ENCODE data around the gene SVEP1. TPM values are rescaled to one million over a fixed set of nuclear protein-coding genes. Genes with fewer than 3 reads are reported as not detected.

Gene SVEP1
- polyA plus RNA-seq, 1 experiment = 24.8 TPM

DNA sequence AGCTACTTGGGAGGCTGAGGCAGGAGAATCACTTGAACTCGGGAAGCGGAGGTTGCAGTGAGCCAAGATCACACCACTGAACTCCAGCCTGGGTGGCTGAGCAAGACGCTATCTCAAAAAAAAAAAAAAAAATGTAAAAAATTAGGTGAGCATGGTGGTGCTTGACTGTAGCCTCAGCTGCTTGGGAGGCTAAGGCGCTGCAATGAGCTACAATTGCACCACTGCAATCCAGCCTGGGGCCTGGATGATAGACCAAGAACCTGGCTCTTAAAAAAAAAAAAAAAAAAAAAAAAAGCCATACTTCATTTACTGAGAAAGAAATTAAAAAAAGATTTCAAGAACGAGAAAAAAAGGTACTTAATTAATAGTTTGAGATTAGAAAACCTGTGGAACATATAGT, 62.1 kb downstream of the SVEP1 start:
- DNase-seq (ENCODE audit: low read depth) = no peak
- Histone ChIP-seq H3K4me3 (ENCODE audit: low read depth, low read length) (no peak overlapping the region), H3K27me3 (ENCODE audit: control insufficient read depth, insufficient read depth, low read length) (no peaks in the 10 kb centered on the region), H3K36me3 (ENCODE audit: control insufficient read depth, insufficient read depth, low read length) (peaks cover 3% of the 10 kb centered on the region)
- TF ChIP-seq, protein P1, sequence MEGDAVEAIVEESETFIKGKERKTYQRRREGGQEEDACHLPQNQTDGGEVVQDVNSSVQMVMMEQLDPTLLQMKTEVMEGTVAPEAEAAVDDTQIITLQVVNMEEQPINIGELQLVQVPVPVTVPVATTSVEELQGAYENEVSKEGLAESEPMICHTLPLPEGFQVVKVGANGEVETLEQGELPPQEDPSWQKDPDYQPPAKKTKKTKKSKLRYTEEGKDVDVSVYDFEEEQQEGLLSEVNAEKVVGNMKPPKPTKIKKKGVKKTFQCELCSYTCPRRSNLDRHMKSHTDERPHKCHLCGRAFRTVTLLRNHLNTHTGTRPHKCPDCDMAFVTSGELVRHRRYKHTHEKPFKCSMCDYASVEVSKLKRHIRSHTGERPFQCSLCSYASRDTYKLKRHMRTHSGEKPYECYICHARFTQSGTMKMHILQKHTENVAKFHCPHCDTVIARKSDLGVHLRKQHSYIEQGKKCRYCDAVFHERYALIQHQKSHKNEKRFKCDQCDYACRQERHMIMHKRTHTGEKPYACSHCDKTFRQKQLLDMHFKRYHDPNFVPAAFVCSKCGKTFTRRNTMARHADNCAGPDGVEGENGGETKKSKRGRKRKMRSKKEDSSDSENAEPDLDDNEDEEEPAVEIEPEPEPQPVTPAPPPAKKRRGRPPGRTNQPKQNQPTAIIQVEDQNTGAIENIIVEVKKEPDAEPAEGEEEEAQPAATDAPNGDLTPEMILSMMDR (IDR thresholded peaks at IDR 0.05; ENCODE audit: insufficient read depth, low read depth, low read length) = no peak
- POLR2A ChIA-PET = no interaction called here
- CTCF ChIA-PET = interaction anchor here (0.6 kb wide), 1 partner anchor 1719 kb away, joined by 3 read pairs; no protein-coding TSS in a partner anchor

DNA sequence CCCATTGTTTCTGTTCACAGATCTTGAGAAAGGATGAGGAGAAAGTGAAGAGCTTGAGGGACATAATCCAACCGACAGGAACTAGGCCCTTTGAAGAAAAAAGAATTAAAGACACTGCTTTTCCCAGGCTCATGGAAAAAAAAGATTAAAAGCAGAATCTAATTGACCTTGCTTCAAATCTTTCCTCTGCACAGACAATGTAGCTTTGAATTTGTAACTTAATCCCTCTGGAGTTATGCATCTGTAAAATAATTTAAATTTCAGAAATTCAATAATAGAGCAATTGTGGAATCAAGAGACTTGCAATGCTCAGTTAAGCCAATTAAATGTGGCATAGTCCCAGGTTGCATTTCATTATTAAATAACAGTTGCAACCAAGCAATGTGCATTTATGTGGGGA, 64.6 kb downstream of the SVEP1 start:
- H3K36me3 ChIP-seq (ENCODE audit: control insufficient read depth, insufficient read depth, low read length) = peaks cover 11% of the 10 kb centered on the region
- H3K4me3 ChIP-seq (ENCODE audit: low read depth, low read length) = no peak overlapping the region
- TF ChIP-seq, protein P1 (IDR thresholded peaks at IDR 0.05; ENCODE audit: insufficient read depth, low read depth, low read length) = no peak
- POLR2A ChIA-PET = no interaction called here
- CTCF ChIA-PET = no interaction called here
- no peak for DNase-seq (ENCODE audit: low read depth)
- H3K27me3 ChIP-seq (ENCODE audit: control insufficient read depth, insufficient read depth, low read length) = no peaks in the 10 kb centered on the region

DNA sequence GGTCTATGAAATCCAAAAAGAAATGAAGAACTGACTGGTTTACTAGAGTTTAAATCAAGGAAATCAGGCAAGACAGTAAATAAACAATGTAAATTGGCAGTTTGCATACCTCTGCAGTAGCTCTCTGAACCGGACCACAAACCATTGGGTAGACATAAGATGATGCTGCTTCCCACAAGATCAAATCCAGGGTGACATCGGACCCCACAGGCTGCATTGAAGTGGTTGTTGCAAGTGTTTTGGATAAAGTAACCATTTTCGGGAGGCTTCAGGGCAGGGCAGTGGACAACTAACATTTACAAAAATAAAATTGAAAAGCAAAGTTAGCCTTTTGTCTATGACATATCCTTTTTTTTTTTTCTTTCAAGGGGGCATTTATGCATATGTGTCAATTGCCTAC, 66.7 kb downstream of the SVEP1 start:
- DNase-seq (ENCODE audit: low read depth) = no peak
- no peak overlapping the region for H3K4me3 ChIP-seq (ENCODE audit: low read depth, low read length)
- ChIA-PET CTCF (interaction anchor here (1.6 kb wide), 1 partner anchor 10 kb away, joined by 5 read pairs; no protein-coding TSS in a partner anchor), POLR2A (no interaction called here)
- H3K36me3 ChIP-seq (ENCODE audit: control insufficient read depth, insufficient read depth, low read length) = peaks cover 14% of the 10 kb centered on the region
- TF ChIP-seq, protein P1 (IDR thresholded peaks at IDR 0.05; ENCODE audit: insufficient read depth, low read depth, low read length) = no peak
- no peaks in the 10 kb centered on the region for H3K27me3 ChIP-seq (ENCODE audit: control insufficient read depth, insufficient read depth, low read length)

DNA sequence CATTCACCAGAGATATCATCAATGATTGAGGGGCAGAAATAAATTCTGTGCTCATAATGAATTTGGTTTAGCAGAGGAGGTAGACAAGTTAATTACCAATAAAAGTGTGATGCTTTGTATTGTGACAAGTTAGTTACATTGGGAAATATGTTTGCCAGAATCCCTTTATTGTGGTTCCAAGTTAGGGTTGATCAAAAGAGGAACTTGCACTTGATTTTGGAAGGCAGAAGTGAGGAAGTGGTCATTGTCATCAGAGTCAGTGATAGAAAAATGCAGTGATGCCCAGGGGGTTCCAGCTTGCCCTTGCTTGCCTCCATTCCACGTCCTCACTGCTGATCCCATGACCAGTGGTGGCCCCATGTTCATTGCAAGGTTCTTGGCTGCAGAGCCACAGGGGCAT, 69.7 kb downstream of the SVEP1 start:
- ChIA-PET POLR2A (no interaction called here), CTCF (interaction anchor here (1.1 kb wide), 1 partner anchor 27 kb away, joined by 3 read pairs; no protein-coding TSS in a partner anchor)
- TF ChIP-seq, protein P1 (IDR thresholded peaks at IDR 0.05; ENCODE audit: insufficient read depth, low read depth, low read length) = no peak

DNA sequence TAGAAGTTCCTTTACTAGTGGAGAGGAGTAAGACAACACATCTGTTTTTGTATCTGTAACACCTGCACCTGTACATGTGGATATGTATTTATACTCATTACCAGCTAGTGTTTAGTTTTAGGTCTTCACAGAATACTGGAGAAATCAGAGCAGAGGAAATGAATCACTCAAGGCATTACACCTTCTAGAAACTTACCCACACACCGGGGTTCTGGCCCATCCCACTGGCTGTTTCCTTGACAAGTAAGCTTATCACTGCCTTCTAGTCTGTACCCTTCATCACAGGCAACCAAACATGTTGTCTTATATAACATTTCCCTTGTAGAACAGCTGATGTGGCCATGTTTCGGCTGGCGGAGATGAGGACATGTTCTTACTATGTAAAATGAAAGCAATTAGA, 76.7 kb downstream of the SVEP1 start:
- POLR2A ChIA-PET = no interaction called here
- peaks cover 8% of the 10 kb centered on the region for H3K36me3 ChIP-seq (ENCODE audit: control insufficient read depth, insufficient read depth, low read length)
- no peak for DNase-seq (ENCODE audit: low read depth)
- TF ChIP-seq, protein P1 (IDR thresholded peaks at IDR 0.05; ENCODE audit: insufficient read depth, low read depth, low read length) = no peak
- CTCF ChIA-PET = interaction anchor here (1.4 kb wide), 2 partner anchors 10 to 121 kb away, joined by 3 to 5 read pairs; no protein-coding TSS in a partner anchor
- H3K27me3 ChIP-seq (ENCODE audit: control insufficient read depth, insufficient read depth, low read length) = no peaks in the 10 kb centered on the region
- no peak overlapping the region for H3K4me3 ChIP-seq (ENCODE audit: low read depth, low read length)

More for the DNA sequence above, 69.7 kb downstream of the SVEP1 start:
- peaks cover 16% of the 10 kb centered on the region for H3K36me3 ChIP-seq (ENCODE audit: control insufficient read depth, insufficient read depth, low read length)
- H3K4me3 ChIP-seq (ENCODE audit: low read depth, low read length) = no peak overlapping the region
- H3K27me3 ChIP-seq (ENCODE audit: control insufficient read depth, insufficient read depth, low read length) = no peaks in the 10 kb centered on the region
- no peak for DNase-seq (ENCODE audit: low read depth)

All from BJ (cell line).